ENCODE measurements around the gene CA5B. TPM values are rescaled to one million over a fixed set of nuclear protein-coding genes. Genes with fewer than 3 reads are reported as not detected.

Gene CA5B
- total and polyA plus RNA-seq, 2 of the 8 experiments (the other 6 are each of a cell fraction or from before 2014, with no cell fraction given): 3.3 to 8.6 TPM

- H3K14ac ChIP-seq (ENCODE audit: insufficient read length): no peak overlapping the region
- H3K23me2 ChIP-seq (ENCODE audit: low read depth, low read length): no peaks in the 10 kb centered on the region
- no peak overlapping the region for H2BK120ac ChIP-seq (replicated peaks; ENCODE audit: low read depth, low read length)
- H3K27me3 ChIP-seq (replicated peaks in 1 of 4; ENCODE audit: control insufficient read depth in 3 of 4, extremely low read depth in 1 of 4, insufficient read depth in 3 of 4, low read length in 3 of 4): no peaks in the 10 kb centered on the region
- no peaks in the 10 kb centered on the region for H3K79me1 ChIP-seq (ENCODE audit: low read depth, low read length)
- FAIRE-seq (no peak), DNase-seq (ENCODE audit: low read depth in 1 of 2, low spot score in 2 of 2) (no peak)
- no peaks in the 10 kb centered on the region for H3K9me3 ChIP-seq (ENCODE audit: insufficient read depth in 2 of 2, low read depth in 1 of 2, low read length in 1 of 2)
- no peak overlapping the region for H3K9ac ChIP-seq (replicated peaks in 1 of 4; ENCODE audit: extremely low read depth in 1 of 4, low read depth in 3 of 4, low read length in 3 of 4)
- no peaks in the 10 kb centered on the region for H4K20me1 ChIP-seq (replicated peaks in 1 of 2; ENCODE audit: control insufficient read depth in 1 of 2, insufficient read depth in 2 of 2, low read length in 2 of 2)
- no peak overlapping the region for H3K4ac ChIP-seq (replicated peaks; ENCODE audit: insufficient read length, low read depth, low read length)
- no peaks in the 10 kb centered on the region for H3K79me2 ChIP-seq (ENCODE audit: control insufficient read depth in 1 of 2, insufficient read depth in 2 of 2, low read length in 2 of 2)
- H3K23ac ChIP-seq (ENCODE audit: insufficient read length): no peak overlapping the region
- no peak overlapping the region for H4K91ac ChIP-seq (replicated peaks; ENCODE audit: insufficient read length, low read length)
- 77% methylated on average over 13 of the region's 13 CpGs; no CpG with 5 or more reads in 1 of the 2 experiments for WGBS, 2 experiments (ENCODE audit: extremely low coverage in 1 of 2, insufficient coverage in 1 of 2, insufficient read length in 1 of 2, insufficient replicate concordance in 2 of 2, low coverage in 1 of 2, low lambda C conversion rate in 2 of 2, missing lambda C conversion rate in 1 of 2)
- peaks cover 0 to 3% (median 0%) of the 10 kb centered on the region in 4 experiments; a peak in 2 of 8 replicates for H3K36me3 ChIP-seq (ENCODE audit: control insufficient read depth in 2 of 4, insufficient read depth in 4 of 4, low read length in 3 of 4)
- no peak overlapping the region for H4K5ac ChIP-seq (ENCODE audit: insufficient read length, low read depth, low read length)
- no peak overlapping the region for H2BK5ac ChIP-seq (ENCODE audit: low read depth, low read length)
- H3K27ac ChIP-seq (ENCODE audit: low read depth, low read length): no peak overlapping the region
- no peak overlapping the region for H2BK15ac ChIP-seq (ENCODE audit: low read length)
- H2AFZ ChIP-seq (ENCODE audit: low read length): no peak overlapping the region
- H2AK5ac ChIP-seq (ENCODE audit: low read depth, low read length): no peak overlapping the region
- H3K56ac ChIP-seq (replicated peaks; ENCODE audit: insufficient read length, low read depth, low read length): no peak overlapping the region
- no peak overlapping the region for H4K8ac ChIP-seq (ENCODE audit: extremely low read depth, insufficient read depth, low read length)
- H2BK12ac ChIP-seq (ENCODE audit: low read depth, low read length): no peak overlapping the region
- H3K4me2 ChIP-seq (ENCODE audit: insufficient read depth in 1 of 2, low read depth in 2 of 2, low read length in 2 of 2): no peak overlapping the region
- H3K4me3 ChIP-seq (ENCODE audit: extremely low read depth in 1 of 4, insufficient read depth in 2 of 4, low read depth in 3 of 4, low read length in 4 of 4): no peak overlapping the region
- CTCF ChIA-PET (ENCODE audit: partially characterized antibody): interaction anchor here (0.6 to 0.7 kb wide), 2 partner anchors 91 to 258 kb away, joined by 3 read pairs; no protein-coding TSS in a partner anchor
- H3K18ac ChIP-seq (ENCODE audit: extremely low read depth, low read length): no peak overlapping the region
- POLR2A ChIA-PET (ENCODE audit: partially characterized antibody): no interaction called here
- no peak overlapping the region for H2BK20ac ChIP-seq (ENCODE audit: low read length)
- no peaks in the 10 kb centered on the region for H3K4me1 ChIP-seq (replicated peaks in 1 of 4; ENCODE audit: control insufficient read depth in 3 of 4, insufficient read depth in 4 of 4, low read length in 3 of 4)
These were observed 44.1 kb downstream of the CA5B start for GRCh38 chrX:15781961-15782699.
